HG02973 (cell line): ENCODE results near the gene JAKMIP1.

Experiments used
- ATAC-seq: cut with Tn5 transposase; IDR thresholded peaks from one replicate; pipeline ENCODE4 v1.9.1; 2021; ENCODE audit warnings: moderate library complexity; ENCODE audit not compliant: unreplicated experiment

The JAKMIP1 gene

DNA sequence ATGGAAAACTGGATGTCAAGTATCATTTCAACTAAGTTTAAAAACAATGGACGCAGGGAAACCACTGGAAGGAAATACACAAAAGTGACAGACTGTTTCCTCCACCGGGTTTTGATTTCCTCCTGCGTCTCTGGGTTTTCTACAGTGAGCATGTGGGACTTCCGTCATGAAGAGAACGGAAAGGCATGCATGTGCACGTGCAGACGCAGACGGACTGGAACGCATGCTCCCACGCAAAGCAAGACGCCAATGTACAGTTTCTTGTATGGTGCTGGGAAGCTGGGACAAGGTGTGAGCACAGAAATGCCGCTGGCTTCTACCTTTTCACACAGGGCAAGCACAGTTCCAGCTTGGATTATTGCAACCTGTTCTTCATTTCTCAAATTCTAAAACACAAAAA is 151.8 kb downstream of the JAKMIP1 start:
- ATAC-seq, result no peak

DNA sequence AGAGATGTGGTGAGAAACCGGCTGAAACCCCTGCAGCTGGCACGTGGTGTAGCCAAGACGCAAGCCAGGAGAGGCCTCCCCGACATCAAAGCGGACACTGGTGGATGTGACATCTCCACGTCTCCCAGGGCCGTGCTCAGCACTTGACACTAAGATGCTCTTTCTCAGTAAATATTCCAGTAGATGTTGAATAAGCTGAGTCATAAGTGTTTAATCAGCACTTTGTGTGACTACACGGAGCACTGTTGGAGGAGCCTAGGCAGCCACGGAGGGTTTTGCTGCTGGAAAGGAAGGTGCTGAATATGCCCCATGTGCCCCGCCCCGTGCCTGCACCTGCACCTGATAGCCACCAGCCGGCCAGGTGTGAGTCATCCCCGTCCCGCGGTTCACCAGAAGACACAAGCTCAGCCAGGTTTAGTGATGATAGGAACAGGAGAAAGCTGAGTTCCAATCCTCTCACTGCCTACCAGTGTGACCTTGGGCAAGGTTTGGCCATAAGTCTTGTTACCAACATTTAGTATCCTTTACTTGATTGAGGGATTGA is 153.1 kb downstream of the JAKMIP1 start:
- no peak for ATAC-seq

DNA sequence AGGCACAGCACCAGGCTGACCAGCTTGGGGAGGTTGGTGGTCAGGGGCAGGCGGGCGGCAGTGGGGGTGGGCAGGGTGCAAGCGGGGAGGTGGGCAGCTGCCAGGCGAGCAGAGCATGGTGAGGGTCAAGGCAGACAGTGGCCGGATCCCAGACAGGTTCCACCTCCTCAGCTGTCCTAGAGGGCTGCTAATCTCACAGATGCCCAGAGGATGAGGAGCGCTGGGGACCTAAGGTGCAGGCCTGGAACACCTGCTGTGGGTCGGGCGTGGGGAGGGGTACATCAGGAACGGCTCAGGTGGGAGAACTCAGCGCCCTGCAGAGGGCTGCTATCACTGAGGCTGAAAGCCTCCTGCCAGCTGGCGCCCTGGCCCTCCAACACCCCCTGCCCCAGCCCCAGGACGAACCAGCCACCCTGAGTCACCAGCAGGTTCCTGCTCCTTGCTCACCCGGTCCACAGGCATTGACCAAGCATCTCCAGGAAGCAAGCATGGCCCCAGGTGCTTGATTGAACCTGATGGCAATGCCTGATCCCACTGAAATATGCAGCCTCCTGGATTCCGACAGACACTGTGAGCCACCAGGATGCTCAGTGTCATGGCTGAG is 153.7 kb downstream of the JAKMIP1 start:
- no peak for ATAC-seq

DNA sequence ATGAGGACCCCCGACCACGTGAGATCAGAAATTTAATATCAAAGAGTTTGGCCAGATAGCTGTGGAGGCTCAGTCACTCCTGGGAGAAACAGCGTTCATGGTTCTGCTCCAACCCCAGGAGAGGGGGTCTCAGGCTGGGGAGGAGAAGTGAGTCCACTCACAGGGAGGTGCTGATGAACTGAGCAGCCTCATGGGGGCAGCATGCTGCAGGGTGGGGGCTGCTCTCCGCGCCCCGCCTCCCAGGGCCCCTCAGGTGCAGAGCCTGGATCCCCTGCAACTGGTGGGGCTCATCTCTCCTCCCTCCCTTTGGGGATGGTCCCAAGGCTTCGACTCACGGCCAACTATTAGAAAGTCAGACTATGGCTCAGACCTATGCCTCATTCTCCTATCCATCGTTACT is 155.5 kb downstream of the JAKMIP1 start:
- ATAC-seq, result no peak

DNA sequence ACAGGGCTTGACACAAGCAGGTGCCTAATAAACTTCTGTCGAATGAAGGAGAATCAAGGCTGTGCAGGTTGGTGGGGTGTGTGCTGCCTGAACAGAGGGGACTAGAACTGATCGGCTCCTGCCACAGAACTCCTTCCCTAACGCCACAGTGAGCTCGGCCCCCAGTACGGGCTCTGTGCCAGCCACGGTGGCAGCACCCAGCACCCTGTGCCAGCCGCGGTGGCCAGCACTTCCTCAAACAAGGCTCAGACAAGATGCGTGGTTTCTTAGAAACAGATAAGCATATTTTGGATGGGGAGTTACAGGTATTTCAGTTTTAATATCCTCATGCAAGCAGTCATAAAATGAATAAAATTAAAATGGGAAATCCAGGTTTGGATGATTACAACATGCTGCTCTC is 156.1 kb downstream of the JAKMIP1 start:
- no peak for ATAC-seq

DNA sequence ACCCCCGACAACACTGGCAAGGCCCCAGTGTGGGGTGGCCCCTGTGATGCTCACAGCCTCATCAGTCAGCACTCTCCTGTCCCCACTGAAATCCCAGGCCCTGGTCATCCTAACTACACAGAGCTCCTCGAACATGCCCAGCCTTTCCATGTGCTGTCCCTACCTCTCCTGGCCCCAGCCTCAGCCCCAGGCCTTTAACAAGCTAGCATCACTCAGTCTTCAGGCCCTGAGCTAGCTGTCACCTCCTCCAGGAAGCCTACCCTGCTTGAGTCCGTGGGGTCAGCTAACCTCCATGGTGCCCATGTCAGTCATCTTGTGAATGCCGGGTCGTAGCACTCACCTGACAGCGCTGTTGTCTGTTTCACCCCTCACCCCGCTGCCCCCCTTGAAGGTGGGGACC is 156.5 kb downstream of the JAKMIP1 start:
- ATAC-seq, result no peak

DNA sequence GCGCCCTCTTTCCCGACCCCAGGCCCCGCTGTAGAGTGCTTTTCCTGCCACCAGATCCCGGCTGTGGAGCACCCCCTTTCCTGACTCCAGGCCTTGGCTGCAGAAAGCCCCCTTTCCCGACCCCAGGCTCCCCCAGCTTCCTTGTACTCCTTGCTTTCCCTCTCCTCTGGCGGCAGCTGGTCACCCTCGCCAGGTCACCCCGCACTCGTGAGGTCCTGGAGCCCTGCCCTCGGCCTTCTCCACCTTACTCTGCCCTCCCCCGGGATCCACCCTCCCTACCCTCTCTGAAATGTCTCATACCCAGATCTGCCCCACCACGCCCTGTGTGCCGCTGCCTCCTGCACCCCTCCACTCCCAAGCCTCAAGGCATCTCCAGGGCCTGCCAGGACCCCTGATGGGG is 157.2 kb downstream of the JAKMIP1 start:
- no peak for ATAC-seq

DNA sequence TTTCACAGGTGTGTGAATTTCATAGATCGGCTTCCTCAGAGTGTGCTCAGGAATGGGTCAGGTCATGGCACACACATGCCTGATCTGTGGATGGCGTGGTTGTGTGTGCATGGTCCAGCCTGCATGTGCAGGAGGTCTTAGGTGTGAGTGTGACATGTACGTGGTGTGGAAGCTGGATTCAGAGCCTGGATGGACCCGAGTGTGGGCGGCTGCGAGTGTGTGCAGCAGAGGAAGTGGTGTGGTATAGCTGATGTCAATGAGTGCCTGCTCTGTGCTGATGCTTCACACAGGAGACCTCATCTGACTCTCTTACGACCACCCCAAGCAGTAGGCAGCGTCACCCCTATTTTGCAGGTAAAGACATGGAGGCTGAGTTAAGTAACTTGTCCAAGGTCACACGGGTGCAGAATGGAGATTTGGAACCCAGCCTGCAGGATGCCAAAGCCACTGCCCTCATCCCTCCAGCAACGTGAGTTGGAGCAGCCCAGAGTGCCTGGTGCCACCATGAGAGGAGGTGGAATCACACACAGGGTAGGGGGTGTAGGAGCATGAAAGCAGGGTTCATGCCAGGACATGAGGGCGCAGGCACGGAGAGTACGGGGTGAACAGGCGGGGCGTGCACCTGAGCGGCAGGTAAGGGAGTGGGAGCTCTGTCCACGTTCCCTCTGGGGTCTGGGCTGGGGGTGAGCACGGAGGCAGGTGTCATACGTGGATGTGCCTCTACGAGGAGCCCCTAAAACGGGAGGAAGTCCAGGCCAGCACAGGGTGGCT is 157.9 kb downstream of the JAKMIP1 start:
- ATAC-seq, result no peak

DNA sequence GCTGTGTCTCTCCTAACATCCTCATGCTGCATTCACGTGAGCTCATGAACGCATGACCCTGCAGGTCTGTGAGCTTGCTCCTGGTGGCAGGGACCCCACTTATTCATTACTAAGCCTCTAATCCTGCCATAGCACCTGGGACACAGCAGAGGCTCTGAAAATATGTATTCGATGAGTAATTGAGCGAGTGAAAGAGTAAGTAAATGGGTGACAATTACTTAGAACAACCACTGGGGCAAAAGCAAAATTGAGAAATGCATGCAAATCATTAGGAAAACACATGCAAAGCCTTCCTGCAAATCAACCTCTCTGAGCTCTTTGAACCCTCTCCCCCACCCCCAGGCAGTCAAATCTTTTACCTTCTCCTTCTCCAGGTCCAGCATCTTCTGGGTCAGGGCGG is 158.5 kb downstream of the JAKMIP1 start:
- no peak for ATAC-seq

DNA sequence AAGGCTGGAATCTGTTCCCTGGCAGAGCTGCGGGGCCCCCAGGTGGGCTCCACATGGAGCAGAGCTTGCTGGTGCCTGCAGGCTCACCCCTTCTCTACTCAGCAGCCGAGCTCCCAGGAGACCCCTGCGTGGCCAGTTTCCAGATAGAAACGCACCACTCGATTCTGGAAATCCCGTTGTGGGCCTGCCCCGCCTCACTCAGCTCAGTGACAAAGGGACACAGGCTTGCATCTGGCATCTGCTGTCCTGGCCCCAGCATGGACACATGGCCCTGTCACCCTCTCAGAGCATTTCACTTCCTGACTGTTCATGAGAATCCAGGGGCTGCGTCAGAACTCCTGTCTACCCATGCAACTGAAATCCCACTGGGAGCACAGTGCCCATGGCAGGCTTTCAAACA is 161.6 kb downstream of the JAKMIP1 start:
- ATAC-seq, result no peak

DNA sequence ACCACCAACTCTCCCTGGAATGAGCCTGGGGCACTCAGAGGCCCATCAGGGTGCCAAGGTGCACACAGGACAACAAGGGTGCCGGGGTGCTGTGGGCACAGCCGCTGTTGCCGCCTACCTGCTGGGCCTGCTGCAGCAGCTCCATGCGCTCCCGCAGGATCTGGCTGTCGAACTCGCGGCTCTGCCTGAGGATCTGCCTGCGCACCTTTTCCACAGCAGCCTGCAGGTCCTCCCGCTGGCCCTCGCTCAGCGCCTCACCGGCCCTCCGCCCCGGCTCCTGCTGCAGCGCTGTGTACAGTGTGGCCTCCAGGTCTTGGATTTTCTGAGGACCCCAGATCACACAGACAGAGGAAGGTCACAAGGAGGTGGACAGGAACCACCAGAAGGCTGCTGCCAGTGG is 164.6 kb downstream of the JAKMIP1 start:
- no peak for ATAC-seq

DNA sequence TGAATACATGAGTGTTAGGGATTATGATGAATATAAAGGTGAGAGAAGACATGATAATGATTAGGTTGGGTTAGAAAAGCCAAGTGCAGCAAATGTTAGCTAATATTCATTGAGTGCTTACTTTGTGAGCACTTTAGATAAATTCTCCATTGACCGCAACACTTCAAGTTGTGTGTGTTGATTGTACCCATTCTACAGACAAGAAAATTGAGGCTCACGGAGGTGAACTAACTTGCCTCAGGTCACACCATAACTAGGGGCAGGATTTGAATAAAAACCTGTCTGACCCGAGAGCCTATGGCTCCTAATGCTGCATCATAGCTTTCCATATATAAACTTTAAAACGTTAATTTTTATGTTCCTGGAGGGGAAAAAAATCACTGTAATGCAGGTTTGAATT is 167.0 kb downstream of the JAKMIP1 start:
- ATAC-seq, result no peak

DNA sequence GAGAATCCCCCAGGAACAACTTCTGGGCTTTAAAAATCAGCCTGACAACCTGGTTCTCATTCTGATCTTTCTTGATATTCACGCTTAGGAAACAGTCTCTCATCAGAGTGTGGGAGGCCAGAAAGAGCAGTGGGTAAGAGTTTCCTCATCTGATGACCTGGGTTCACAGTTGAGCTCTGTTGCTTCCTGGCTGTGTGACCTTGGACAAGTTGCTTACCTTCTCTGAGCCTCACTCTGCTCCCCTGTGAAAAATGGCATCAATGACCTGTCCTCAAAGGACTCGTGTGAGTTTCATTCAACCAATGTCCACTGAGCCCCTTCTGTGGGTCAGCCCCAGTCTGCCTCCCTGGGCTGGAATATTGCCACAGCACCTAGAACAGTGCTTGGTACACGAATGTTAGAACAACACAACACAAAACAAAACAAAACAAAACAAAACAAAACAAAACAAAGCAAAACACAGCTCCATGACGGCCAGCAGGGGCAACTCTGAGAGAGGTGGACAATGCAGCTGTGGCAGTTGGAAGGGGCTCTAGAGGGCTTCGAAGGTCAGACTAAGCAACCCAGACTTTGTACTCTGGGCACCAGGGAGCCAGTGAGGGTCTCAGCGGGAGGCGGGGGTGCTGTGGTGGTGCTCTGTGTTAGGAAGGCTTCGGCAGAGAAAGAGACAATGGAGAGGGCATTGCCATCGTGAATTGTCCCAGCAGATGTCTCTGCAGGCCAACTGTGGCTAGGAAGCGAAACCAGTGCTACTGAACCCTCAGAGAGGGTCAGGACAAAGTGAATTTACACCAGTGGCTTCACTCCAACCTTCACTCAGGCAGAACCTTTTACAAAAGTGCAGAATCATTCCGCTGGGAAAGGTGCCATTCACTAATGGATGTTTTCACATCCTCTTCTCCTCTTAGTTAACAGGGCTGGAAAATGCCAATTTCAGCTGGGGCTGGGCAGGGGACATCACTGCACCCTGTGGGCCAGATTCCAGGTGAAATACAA is 167.8 kb downstream of the JAKMIP1 start:
- no peak for ATAC-seq

DNA sequence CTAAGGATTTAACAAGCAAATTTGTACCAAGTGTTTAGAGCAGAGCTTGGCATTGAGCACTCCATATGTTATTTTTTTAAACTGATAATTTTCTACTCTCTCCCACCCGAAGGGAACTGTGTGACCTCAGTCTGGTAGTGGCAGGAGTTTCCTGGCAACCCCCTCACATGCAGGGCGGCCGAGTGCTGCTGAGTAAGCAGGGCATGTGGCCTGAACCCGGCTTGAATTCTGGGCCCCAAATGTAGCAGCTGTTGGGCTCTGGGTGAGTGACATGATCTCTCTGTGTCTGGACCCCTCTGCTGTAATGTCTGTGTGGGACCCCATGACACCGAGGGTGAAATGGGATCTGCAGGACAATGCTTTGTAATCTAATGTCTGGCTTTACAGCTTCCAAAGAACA is 168.5 kb downstream of the JAKMIP1 start:
- ATAC-seq, result no peak

DNA sequence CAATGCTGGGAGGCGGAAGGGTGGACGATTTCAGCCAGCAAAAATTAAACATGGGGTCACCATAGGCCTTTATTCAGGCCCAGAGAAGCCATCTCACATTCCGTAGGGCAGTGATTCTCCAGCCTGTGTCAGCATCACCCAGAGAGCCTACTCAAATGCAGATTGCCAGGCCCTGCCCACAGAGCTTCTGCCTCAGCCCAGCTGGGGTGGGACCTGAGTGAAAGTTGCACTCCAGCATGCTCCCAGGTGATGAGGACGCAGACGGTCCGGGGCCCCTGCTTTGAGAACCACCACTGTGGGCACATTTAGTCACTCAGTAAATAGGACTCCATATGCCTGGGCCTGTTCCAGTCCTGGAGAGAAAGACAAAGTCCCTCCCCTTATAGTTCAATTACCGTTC is 169.7 kb downstream of the JAKMIP1 start:
- ATAC-seq, result no peak

DNA sequence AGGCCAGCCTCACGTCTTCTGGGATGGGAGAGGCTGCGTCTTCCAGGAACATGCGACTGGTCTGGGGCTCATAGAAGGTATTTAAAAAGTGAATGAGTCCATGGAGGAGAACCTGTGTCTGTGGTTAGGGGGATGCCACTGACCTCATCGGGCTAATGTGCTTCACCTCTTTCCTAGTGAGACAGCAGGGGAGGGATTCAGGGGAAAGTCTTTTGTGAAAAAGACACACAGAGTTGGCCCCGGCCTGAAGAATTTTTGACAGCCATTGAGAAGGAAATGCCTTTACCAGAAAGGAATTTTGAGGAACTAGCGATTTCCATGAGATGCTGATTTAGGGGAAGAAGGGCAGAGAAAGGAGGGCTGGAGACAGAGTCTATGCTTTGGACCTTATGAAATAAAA is 171.1 kb downstream of the JAKMIP1 start:
- ATAC-seq, result no peak

DNA sequence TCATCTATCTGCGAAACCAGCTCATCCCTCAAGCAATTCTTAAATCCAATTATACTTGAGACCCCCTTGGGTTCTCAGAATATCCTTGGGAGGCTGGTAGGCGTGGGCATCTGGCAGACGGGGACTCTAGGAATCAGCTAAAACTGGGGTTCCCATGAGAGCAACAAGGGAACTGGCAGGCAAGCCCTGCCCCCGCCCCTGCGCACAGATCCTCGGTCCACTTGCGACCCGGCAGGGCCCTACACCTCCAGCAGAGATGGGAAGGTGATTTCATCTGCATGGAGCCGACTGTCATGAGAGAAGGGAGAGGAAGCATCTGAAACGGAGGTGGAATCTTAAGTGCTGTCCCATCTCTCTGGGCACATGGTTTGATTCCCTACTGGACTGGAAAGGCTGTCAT is 172.2 kb downstream of the JAKMIP1 start:
- no peak for ATAC-seq

DNA sequence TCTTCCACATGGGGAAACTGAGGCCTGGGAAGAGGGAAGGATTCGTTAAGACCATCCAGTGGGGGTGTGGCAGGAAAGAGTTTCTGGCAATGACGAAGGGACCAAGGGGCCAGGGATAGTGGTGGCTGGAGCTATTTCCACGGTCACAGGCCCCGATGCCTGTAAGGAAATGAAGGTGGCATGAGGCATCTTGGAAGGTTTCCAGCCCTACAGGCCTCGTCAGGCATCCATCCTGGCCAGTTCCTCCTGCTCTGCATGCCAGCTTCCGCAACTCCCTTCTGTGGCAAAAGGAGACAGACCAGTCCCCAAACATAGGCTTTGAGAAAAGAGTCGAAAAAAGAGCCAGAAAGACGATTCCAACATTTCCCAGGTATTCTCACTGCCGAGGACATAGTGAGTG is 173.0 kb downstream of the JAKMIP1 start:
- no peak for ATAC-seq

DNA sequence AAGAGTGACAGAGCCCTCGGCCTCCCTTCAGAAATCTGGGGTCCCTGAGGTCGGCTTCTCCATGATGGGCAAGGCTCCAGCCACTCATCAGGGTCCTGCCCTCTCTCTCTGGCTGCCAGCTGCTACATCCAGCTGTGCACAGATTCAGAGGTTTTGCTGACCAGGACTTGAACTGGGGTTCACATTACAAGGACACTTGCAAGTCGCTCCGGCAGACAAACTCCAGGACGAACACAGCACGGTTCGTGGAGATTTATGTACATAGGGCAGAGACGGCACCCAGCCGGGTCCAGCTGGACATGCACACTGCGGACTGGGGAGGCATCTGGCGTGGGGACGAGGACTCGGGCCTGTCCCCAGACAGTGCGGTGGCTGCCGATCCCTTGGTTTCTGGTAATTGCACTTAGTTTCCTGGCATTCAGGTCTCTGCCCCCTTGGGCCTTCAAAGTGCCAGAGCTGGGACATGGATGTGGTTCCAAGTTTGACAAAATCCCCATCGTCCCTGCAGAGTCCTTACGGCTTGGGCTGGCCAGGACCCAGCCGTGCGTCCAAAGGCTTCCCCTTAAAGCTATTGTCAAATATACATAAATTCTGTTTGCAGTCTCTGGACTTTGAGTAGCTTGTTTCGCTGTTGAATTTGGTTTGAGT is 175.9 kb downstream of the JAKMIP1 start:
- ATAC-seq, result no peak

DNA sequence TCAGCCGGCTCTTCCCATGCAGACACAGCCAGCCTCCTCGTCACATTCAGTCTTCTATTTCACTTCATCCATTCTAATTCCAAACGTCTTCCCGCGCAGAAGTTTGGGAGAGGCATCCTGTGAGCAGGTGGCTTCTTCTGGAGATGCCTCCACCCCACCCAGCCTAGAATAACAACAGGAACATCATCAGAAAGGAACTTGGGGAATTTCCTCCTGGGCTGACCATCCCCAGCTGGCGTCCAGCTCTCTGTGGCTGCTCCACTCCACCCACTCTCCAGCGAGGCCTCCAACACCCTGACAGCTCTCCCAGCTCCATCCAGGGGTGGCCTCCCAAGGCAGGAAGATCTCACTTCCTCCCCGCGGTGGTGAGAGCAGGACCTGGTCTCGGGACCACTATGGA is 176.6 kb downstream of the JAKMIP1 start:
- no peak for ATAC-seq
